Parathyroid adenoma (tissue), 2 donors: ENCODE results near the gene RBM33.

ENCODE experiments used
- H2AFZ ChIP-seq: fragments of 300-600 bp; sonication (generic); one replicate; pipeline ENCODE4 v1.7.0; 2017; ENCODE audit warnings: antibody characterized with exemption, mild to moderate bottlenecking
- H3K27ac ChIP-seq: fragments of 300-600 bp; sonication (generic); one replicate; pipeline ENCODE4 v1.7.0; 2017
- H3K27me3 ChIP-seq: fragments of 300-600 bp; sonication (generic); one replicate; pipeline ENCODE4 v1.7.0; 2017; ENCODE audit warnings: low read length; ENCODE audit not compliant: control insufficient read depth, insufficient read depth
- H3K36me3 ChIP-seq: fragments of 300-600 bp; sonication (generic); one replicate; pipeline ENCODE4 v1.7.0; 2017; ENCODE audit warnings: low read length; ENCODE audit not compliant: control insufficient read depth, insufficient read depth
- H3K4me1 ChIP-seq: fragments of 300-600 bp; sonication (generic); one replicate; pipeline ENCODE4 v1.7.0; 2017; ENCODE audit warnings: control low read depth
- H3K4me2 ChIP-seq: fragments of 300-600 bp; sonication (generic); one replicate; pipeline ENCODE4 v1.7.0; 2017; ENCODE audit warnings: low read length
- H3K4me3 ChIP-seq: fragments of 300-600 bp; sonication (generic); one replicate; pipeline ENCODE4 v1.7.0; 2017; ENCODE audit warnings: low read depth, low read length
- H3K79me2 ChIP-seq: fragments of 300-600 bp; sonication (generic); one replicate; pipeline ENCODE4 v1.7.0; 2017; ENCODE audit warnings: control low read depth
- H3K9ac ChIP-seq: fragments of 300-600 bp; sonication (generic); one replicate; pipeline ENCODE4 v1.7.0; 2017; ENCODE audit warnings: mild to moderate bottlenecking
- H3K9me3 ChIP-seq: fragments of 300-600 bp; sonication (generic); one replicate; pipeline ENCODE4 v1.7.0; 2017; ENCODE audit warnings: low read length; ENCODE audit not compliant: control insufficient read depth
- CTCF ChIP-seq: fragments of 300-600 bp; sonication (generic); IDR thresholded peaks from one replicate; pipeline ENCODE4 v1.7.0; 2017; ENCODE audit warnings: antibody characterized with exemption, mild to moderate bottlenecking
- donor health status: primary hyperparathyroidism.

The RBM33 gene

GRCh38 chr7:155602750-155603149 lies 41.7 kb upstream of the RBM33 start:
- no peak overlapping the region for H3K27ac ChIP-seq

GRCh38 chr7:155603205-155603857 lies 41.1 kb upstream of the RBM33 start:
- H3K4me1 ChIP-seq: no peaks in the 10 kb centered on the region
- no peak overlapping the region for H3K9ac ChIP-seq
- H3K9me3 ChIP-seq: no peaks in the 10 kb centered on the region
- H3K4me3 ChIP-seq: no peak overlapping the region
- no peak overlapping the region for H3K4me2 ChIP-seq
- no peaks in the 10 kb centered on the region for H3K79me2 ChIP-seq
- H3K27me3 ChIP-seq: no peaks in the 10 kb centered on the region
- TF ChIP-seq CTCF: no peak
- H3K36me3 ChIP-seq: no peaks in the 10 kb centered on the region
- H3K27ac ChIP-seq: no peak overlapping the region
- H2AFZ ChIP-seq: no peak overlapping the region

More at GRCh38 chr7:155602750-155603149, 41.7 kb upstream of the RBM33 start:
- no peak overlapping the region for H3K4me3 ChIP-seq
- no peaks in the 10 kb centered on the region for H3K27me3 ChIP-seq
- no peak for TF ChIP-seq CTCF
- H3K4me1 ChIP-seq: no peaks in the 10 kb centered on the region
- H3K79me2 ChIP-seq: no peaks in the 10 kb centered on the region
- no peak overlapping the region for H3K9ac ChIP-seq
- no peaks in the 10 kb centered on the region for H3K36me3 ChIP-seq
- H2AFZ ChIP-seq: no peak overlapping the region
- no peak overlapping the region for H3K4me2 ChIP-seq
- no peaks in the 10 kb centered on the region for H3K9me3 ChIP-seq

- Histone ChIP-seq H3K4me2 (no peak overlapping the region), H3K27me3 (no peaks in the 10 kb centered on the region), H3K9ac (no peak overlapping the region), H3K27ac (no peak overlapping the region), H3K36me3 (no peaks in the 10 kb centered on the region), H3K9me3 (no peaks in the 10 kb centered on the region), H3K4me1 (no peaks in the 10 kb centered on the region), H2AFZ (no peak overlapping the region), H3K4me3 (no peak overlapping the region), H3K79me2 (no peaks in the 10 kb centered on the region)
- no peak for TF ChIP-seq CTCF
Measured at GRCh38 chr7:155603858-155604503, 40.5 kb upstream of the RBM33 start.

- H3K4me1 ChIP-seq: no peaks in the 10 kb centered on the region
- no peak overlapping the region for H2AFZ ChIP-seq
- TF ChIP-seq CTCF: no peak
- no peak overlapping the region for H3K4me3 ChIP-seq
- no peak overlapping the region for H3K4me2 ChIP-seq
- no peak overlapping the region for H3K27ac ChIP-seq
- H3K9me3 ChIP-seq: no peaks in the 10 kb centered on the region
- no peaks in the 10 kb centered on the region for H3K79me2 ChIP-seq
- H3K27me3 ChIP-seq: no peaks in the 10 kb centered on the region
- H3K36me3 ChIP-seq: no peaks in the 10 kb centered on the region
- H3K9ac ChIP-seq: no peak overlapping the region
Measured at GRCh38 chr7:155604504-155604997, 39.9 kb upstream of the RBM33 start.
